HT1080 (cell line): Measurements from ENCODE around the gene EML6. TPM values are rescaled to one million over a fixed set of nuclear protein-coding genes. Genes with fewer than 3 reads are reported as not detected.

Experiments used
- DNase-seq: peaks from one replicate; pipeline ENCODE4 v3.0.0-alpha.2; 2015; ENCODE audit warnings: low read depth
- total RNA-seq: library from RNA; depleted of rRNA; stranded (reverse); fragments of >200 nt; shearing (Covaris generic); gene quantifications from 2 replicates; pipeline ENCODE4 v1.2.3, GENCODE V29; 2014

The EML6 gene
- total RNA-seq, 1 experiment from 2014 or later: 1.8 TPM

GRCh38 chr2:54904836-54905235 lies 181.4 kb downstream of the EML6 start:
- DNase-seq: no peak

- no peak for DNase-seq
Measured at GRCh38 chr2:54906716-54907115, 183.3 kb downstream of the EML6 start.

- DNase-seq: no peak
Measured at GRCh38 chr2:54907663-54908062, 184.2 kb downstream of the EML6 start.

- no peak for DNase-seq
Measured at GRCh38 chr2:54908591-54908990, 185.1 kb downstream of the EML6 start.

- DNase-seq: no peak
Measured at GRCh38 chr2:54909001-54909400, 185.5 kb downstream of the EML6 start.

- no peak for DNase-seq
Measured at GRCh38 chr2:54912305-54912704, 188.8 kb downstream of the EML6 start.

GRCh38 chr2:54912893-54913292 lies 189.4 kb downstream of the EML6 start:
- DNase-seq: no peak

- no peak for DNase-seq
Measured at GRCh38 chr2:54914637-54915036, 191.2 kb downstream of the EML6 start.

GRCh38 chr2:54915101-54915500 lies 191.6 kb downstream of the EML6 start:
- no peak for DNase-seq

- no peak for DNase-seq
Measured at GRCh38 chr2:54916637-54917036, 193.2 kb downstream of the EML6 start.

GRCh38 chr2:54918647-54919280 lies 195.3 kb downstream of the EML6 start:
- no peak for DNase-seq

GRCh38 chr2:54920660-54921059 lies 197.2 kb downstream of the EML6 start:
- DNase-seq: no peak

- DNase-seq: no peak
Measured at GRCh38 chr2:54924121-54924520, 200.7 kb downstream of the EML6 start.

GRCh38 chr2:54925022-54925421 lies 201.6 kb downstream of the EML6 start:
- no peak for DNase-seq

GRCh38 chr2:54927085-54927750 lies 203.8 kb downstream of the EML6 start:
- DNase-seq: no peak

- no peak for DNase-seq
Measured at GRCh38 chr2:54927751-54928615, 204.5 kb downstream of the EML6 start.

GRCh38 chr2:54928719-54929118 lies 205.3 kb downstream of the EML6 start:
- no peak for DNase-seq

- DNase-seq: no peak
Measured at GRCh38 chr2:54931473-54931872, 208.0 kb downstream of the EML6 start.

- DNase-seq: no peak
Measured at GRCh38 chr2:54935389-54935788, 211.9 kb downstream of the EML6 start.

- peak; percentile 57 for DNase-seq
Measured at GRCh38 chr2:54936766-54937165, 213.3 kb downstream of the EML6 start.

- DNase-seq: no peak
Measured at GRCh38 chr2:54939446-54940118, 216.1 kb downstream of the EML6 start.

GRCh38 chr2:54940723-54941122 lies 217.3 kb downstream of the EML6 start:
- no peak for DNase-seq
